Chondrocyte (in vitro differentiated cells): Measurements from ENCODE around the gene RET. TPM values are rescaled to one million over a fixed set of nuclear protein-coding genes. Genes with fewer than 3 reads are reported as not detected.

Source experiments
- DNase-seq: peaks from one replicate; pipeline ENCODE4 v3.0.0; 2021; ENCODE audit warnings: mixed read lengths, low spot score
- H3K27ac Mint-ChIP-seq: one replicate; pipeline ENCODE4 v1.8.0; 2021; ENCODE audit warnings: mild to moderate bottlenecking, moderate library complexity, mixed read lengths; ENCODE audit not compliant: unreplicated experiment
- H3K27me3 Mint-ChIP-seq: 2 replicates; pipeline ENCODE4 v1.8.0; 2021; ENCODE audit warnings: low read depth, mixed read lengths
- H3K36me3 Mint-ChIP-seq: 2 replicates; pipeline ENCODE4 v1.8.0; 2021; ENCODE audit warnings: low read depth, mixed read lengths
- H3K4me1 Mint-ChIP-seq: 2 replicates; pipeline ENCODE4 v1.8.0; 2021; ENCODE audit warnings: low read depth, mild to moderate bottlenecking, mixed read lengths
- H3K4me3 Mint-ChIP-seq: one replicate; pipeline ENCODE4 v1.8.0; 2021; ENCODE audit warnings: mild to moderate bottlenecking, moderate library complexity, mixed read lengths; ENCODE audit not compliant: unreplicated experiment
- H3K9me3 Mint-ChIP-seq: 2 replicates; pipeline ENCODE4 v1.8.0; 2021; ENCODE audit warnings: low read depth, mixed read lengths
- total RNA-seq: library from RNA; stranded (reverse); gene quantifications from 3 replicates; pipeline ENCODE4 v1.2.1, GENCODE V29; 2021
- TF ChIP-seq, protein P1 (sequence below): fragments of 200-600 bp; sonication (generic); IDR thresholded peaks from 2 replicates; pipeline ENCODE4 v1.5.0; 2021; ENCODE audit warnings: antibody characterized with exemption, mild to moderate bottlenecking, moderate library complexity

The RET gene
- total RNA-seq, 1 donor from 2014 or later: 0.12 TPM

GRCh38 chr10:43038783-43039623, 37.9 kb upstream of the RET start:
- Mint-ChIP-seq H3K36me3 (no peaks in the 10 kb centered on the region), H3K27me3 (peaks cover 4% of the 10 kb centered on the region), H3K4me3 (no peak overlapping the region), H3K4me1 (peaks cover 2% of the 10 kb centered on the region), H3K9me3 (peaks cover 7% of the 10 kb centered on the region), H3K27ac (no peak overlapping the region)
- TF ChIP-seq, protein P1, sequence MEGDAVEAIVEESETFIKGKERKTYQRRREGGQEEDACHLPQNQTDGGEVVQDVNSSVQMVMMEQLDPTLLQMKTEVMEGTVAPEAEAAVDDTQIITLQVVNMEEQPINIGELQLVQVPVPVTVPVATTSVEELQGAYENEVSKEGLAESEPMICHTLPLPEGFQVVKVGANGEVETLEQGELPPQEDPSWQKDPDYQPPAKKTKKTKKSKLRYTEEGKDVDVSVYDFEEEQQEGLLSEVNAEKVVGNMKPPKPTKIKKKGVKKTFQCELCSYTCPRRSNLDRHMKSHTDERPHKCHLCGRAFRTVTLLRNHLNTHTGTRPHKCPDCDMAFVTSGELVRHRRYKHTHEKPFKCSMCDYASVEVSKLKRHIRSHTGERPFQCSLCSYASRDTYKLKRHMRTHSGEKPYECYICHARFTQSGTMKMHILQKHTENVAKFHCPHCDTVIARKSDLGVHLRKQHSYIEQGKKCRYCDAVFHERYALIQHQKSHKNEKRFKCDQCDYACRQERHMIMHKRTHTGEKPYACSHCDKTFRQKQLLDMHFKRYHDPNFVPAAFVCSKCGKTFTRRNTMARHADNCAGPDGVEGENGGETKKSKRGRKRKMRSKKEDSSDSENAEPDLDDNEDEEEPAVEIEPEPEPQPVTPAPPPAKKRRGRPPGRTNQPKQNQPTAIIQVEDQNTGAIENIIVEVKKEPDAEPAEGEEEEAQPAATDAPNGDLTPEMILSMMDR: no peak
- DNase-seq: no peak

- peak; percentile 64 for DNase-seq
- Mint-ChIP-seq H3K36me3 (no peaks in the 10 kb centered on the region), H3K27me3 (peaks cover 4% of the 10 kb centered on the region), H3K27ac (no peak overlapping the region), H3K4me1 (peaks cover 10% of the 10 kb centered on the region), H3K9me3 (peaks cover 3% of the 10 kb centered on the region), H3K4me3 (no peak overlapping the region)
- TF ChIP-seq, protein P1: no peak
Measured at GRCh38 chr10:43039624-43040481, 37.0 kb upstream of the RET start.

GRCh38 chr10:43040482-43041256, 36.2 kb upstream of the RET start:
- peak; percentile 81 for DNase-seq
- peaks cover 10% of the 10 kb centered on the region for H3K4me1 Mint-ChIP-seq
- TF ChIP-seq, protein P1: no peak
- H3K27ac Mint-ChIP-seq: no peak overlapping the region
- H3K4me3 Mint-ChIP-seq: no peak overlapping the region
- peaks cover 4% of the 10 kb centered on the region for H3K27me3 Mint-ChIP-seq
- no peaks in the 10 kb centered on the region for H3K36me3 Mint-ChIP-seq
- no peaks in the 10 kb centered on the region for H3K9me3 Mint-ChIP-seq

- Mint-ChIP-seq H3K36me3 (no peaks in the 10 kb centered on the region), H3K9me3 (no peaks in the 10 kb centered on the region), H3K4me1 (peaks cover 10% of the 10 kb centered on the region), H3K27me3 (no peaks in the 10 kb centered on the region), H3K4me3 (no peak overlapping the region), H3K27ac (no peak overlapping the region)
- TF ChIP-seq, protein P1: no peak
- DNase-seq: peak; percentile 72
Measured at GRCh38 chr10:43041422-43042342, 35.2 kb upstream of the RET start.
